Mucosa of rectum (tissue), 2 donors: ENCODE results near the gene PGLYRP3.
"Not testable (repeated sequence)": the region's sequence is repeated elsewhere in the genome, so short reads cannot be mapped to it uniquely, and the experiment has no call there.

ENCODE experiments used
- H3K27ac ChIP-seq, 2 donors: one replicate each; pipeline ENCODE4 v1.7.0; 2013; ENCODE audit warnings: inconsistent platforms in 2 of 2, low read depth in 2 of 2, low read length in 2 of 2
- H3K27me3 ChIP-seq, 2 donors: one replicate each; pipeline ENCODE4 v1.7.0; 2013; ENCODE audit warnings: low read length in 2 of 2; ENCODE audit not compliant: control insufficient read depth in 2 of 2, insufficient read depth in 2 of 2
- H3K36me3 ChIP-seq, 2 donors: one replicate each; pipeline ENCODE4 v1.7.0; 2013; ENCODE audit warnings: low read length in 2 of 2; ENCODE audit not compliant: control insufficient read depth in 2 of 2, insufficient read depth in 2 of 2
- H3K4me1 ChIP-seq, 2 donors: one replicate each; pipeline ENCODE4 v1.7.0; 2013; ENCODE audit warnings: low read length in 2 of 2, mild to moderate bottlenecking in 1 of 2; ENCODE audit not compliant: control insufficient read depth in 2 of 2, insufficient read depth in 2 of 2
- H3K4me3 ChIP-seq, 2 donors: one replicate each; pipeline ENCODE4 v1.7.0; 2013; ENCODE audit warnings: low read length in 2 of 2
- H3K9ac ChIP-seq, 2 donors: one replicate each; pipeline ENCODE4 v1.7.0; 2013; ENCODE audit warnings: low read length in 2 of 2, low read depth in 1 of 2, mild to moderate bottlenecking in 1 of 2
- H3K9me3 ChIP-seq, 2 donors: one replicate each; pipeline ENCODE4 v1.7.0; 2013; ENCODE audit warnings: low read length in 2 of 2; ENCODE audit not compliant: control insufficient read depth in 2 of 2
- donor health status: healthy.
- donor health status: Normal muscosa, but diverticular disease.

PGLYRP3 gene

DNA sequence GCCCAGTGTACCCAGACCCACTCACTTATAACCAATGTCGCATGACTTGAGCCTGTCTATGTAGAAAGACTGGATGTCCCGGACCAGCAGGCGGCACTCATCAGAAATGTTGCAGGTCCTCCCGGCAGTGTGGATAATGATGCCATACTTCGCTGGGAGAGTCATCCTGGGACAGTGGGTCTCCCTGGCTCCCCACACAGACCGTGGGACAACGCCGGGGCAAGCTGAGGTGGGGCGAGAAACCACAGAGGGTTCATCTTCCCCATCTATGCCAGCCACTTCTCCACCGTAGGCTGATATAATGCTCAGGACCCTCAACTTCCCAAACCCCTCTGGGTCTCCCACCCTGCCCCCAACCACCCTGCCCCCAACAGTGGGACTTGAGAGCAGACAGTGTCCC, 27.6 kb upstream of the PGLYRP3 start:
- Histone ChIP-seq H3K27ac (no peak overlapping the region), H3K4me3 (no peak overlapping the region), H3K4me1 (no peaks in the 10 kb centered on the region), H3K27me3 (no peaks in the 10 kb centered on the region), H3K9me3 (no peaks in the 10 kb centered on the region), H3K36me3 (no peaks in the 10 kb centered on the region), H3K9ac (no peak overlapping the region)

DNA sequence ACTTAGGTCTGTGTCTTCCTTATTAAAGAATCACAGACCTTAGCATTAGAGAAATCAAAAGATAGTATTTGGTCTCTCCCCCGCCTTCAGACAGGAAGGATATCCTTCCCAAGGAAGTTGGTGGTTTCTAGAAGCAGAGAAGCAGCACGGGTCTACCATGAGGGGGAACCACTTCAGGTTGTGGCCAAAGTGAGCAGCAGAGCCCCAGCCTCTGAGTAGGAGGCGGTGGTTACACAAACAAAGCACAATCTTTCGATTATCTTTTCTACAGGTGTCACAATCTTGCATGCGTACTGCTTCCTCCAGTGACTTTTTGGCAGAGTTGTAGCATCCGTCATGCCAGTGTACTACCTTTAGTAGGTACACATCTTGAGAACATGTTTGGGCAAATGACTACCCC, 27.1 kb upstream of the PGLYRP3 start:
- Histone ChIP-seq H3K27me3 (no peaks in the 10 kb centered on the region), H3K9me3 (no peaks in the 10 kb centered on the region), H3K4me1 (no peaks in the 10 kb centered on the region), H3K9ac (no peak overlapping the region), H3K27ac (no peak overlapping the region), H3K36me3 (no peaks in the 10 kb centered on the region), H3K4me3 (no peak overlapping the region)

DNA sequence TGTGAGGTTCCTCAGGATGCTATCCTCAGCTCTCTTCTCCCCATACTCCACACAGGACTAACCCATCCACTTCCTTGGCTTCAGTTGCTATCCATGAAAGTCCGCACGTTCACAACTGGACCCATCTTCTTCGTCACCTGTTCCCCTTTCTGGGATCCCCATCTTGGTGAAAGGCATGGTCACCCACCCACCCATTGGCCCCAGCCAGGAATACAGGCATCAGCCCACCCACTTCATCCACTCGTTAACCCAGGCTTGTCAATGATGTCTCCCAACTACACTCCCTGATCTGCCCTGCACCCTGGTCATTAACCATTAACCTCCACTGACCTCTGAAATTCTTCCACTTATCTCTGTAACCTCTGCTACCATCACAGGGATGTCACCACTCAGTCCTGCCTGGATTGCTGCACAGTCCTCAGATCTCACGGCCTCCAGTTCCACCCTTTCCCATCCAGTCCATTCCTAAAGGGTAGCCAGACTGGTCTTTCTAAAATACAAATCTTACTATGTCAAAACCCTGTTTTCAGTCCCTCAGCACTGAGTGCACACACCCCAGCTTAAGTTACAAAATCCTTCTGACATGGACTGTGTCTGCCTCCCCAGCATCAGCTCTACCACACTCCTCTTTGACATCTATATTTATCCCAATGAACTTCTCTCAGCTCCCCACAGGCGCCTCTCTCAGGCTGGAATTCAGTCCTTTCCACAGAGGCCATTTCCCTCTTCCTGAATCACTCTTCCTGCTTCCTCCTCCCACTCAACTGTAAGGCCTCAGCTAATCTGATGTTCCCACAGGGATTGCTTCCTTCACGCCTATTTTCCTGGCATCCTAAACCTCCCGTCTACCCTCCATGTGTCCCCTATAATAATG, 25.5 kb upstream of the PGLYRP3 start:
- H3K9me3 ChIP-seq = no peaks in the 10 kb centered on the region
- H3K36me3 ChIP-seq = no peaks in the 10 kb centered on the region
- H3K27me3 ChIP-seq = no peaks in the 10 kb centered on the region
- H3K27ac ChIP-seq = no peak overlapping the region
- H3K9ac ChIP-seq = no peak overlapping the region
- no peak overlapping the region for H3K4me3 ChIP-seq
- no peaks in the 10 kb centered on the region for H3K4me1 ChIP-seq

DNA sequence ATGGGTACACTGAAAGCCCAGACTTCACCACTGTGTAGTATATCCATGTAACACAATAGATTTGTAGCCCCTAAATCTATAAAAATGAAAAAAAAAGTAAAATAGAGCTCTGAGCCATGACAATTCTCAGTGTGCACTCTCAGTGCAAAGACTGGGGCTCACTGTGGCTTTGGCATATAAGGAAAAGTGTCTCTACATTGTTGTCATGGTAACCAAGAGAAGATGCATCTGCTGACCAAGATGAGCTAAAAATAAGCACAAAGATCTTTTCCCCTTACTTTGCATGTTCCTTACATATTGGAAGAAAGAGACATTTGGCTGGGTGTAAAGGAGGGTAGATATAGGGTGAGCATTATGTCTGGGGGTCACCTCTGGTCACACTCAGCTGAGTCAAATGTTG, 23.9 kb upstream of the PGLYRP3 start:
- Histone ChIP-seq H3K9me3 (peaks cover 0 to 3% of the 10 kb centered on the region in 2 donors), H3K4me3 (no peak overlapping the region), H3K27me3 (no peaks in the 10 kb centered on the region), H3K4me1 (no peaks in the 10 kb centered on the region), H3K9ac (no peak overlapping the region), H3K36me3 (no peaks in the 10 kb centered on the region), H3K27ac (no peak overlapping the region)

DNA sequence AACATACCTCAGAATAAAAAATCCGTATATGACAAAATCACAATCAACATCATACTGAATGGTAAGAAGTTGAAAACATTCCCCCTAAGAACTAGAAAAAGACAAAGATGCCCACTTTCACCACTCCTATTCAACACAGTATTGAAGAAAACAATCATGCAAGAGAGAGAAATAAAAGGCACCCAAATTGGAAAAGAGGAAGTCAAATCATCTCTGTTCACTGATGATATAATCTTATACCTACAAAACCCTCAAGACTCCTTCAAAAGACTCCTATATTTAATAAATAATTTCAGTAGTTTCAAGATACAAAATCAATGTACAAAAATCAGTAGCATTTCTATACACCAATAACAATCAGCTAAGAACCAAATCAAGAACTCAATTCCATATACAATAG, 21.1 kb upstream of the PGLYRP3 start:
- Histone ChIP-seq H3K27me3 (no peaks in the 10 kb centered on the region), H3K36me3 (no peaks in the 10 kb centered on the region), H3K4me1 (no peaks in the 10 kb centered on the region), H3K9me3 (peaks cover 2 to 9% of the 10 kb centered on the region in 2 donors), H3K9ac (no peak overlapping the region), H3K27ac (no peak overlapping the region), H3K4me3 (no peak overlapping the region)

DNA sequence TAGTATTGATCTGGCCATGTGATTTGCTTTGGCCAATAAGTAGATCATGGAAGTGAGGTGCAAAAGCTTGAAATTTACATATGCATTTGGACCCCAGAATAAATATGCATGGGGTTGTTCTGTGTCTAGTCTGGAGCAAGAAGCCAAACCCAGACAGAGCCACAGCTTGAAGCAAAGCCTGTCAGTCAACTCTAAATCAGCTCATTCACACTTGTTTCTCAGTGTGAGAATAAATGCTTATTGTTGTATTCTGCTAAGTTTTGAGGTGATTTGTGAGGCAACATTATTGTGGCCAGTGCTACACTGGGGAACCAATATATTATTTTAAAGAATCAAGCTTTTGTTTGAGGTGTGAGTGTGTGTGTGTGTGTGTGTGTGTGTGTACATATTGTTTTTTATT, 12.2 kb upstream of the PGLYRP3 start:
- Histone ChIP-seq H3K4me3 (no peak overlapping the region), H3K9ac (no peak overlapping the region), H3K9me3 (peaks cover 0 to 4% of the 10 kb centered on the region in 2 donors), H3K4me1 (no peaks in the 10 kb centered on the region), H3K36me3 (no peaks in the 10 kb centered on the region), H3K27ac (no peak overlapping the region), H3K27me3 (no peaks in the 10 kb centered on the region)

DNA sequence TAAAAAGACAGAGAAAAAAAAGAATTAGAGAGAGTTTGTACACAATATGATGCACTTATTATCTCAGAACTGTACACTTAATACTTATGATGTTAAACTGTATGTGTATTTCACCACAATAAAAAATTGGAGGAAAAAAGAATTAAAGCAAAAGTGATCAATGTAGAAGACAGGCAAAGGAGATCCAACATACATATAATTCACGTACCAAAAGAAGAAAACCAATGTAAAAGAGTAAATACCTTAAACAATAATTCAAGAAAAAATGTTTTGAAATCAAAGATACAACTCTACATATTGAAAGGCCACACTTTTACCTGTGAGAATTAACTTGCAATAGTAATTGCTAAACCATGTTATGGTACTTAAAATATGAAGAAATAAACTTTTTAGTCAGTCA, 9.8 kb upstream of the PGLYRP3 start:
- no peak overlapping the region for H3K4me3 ChIP-seq
- no peak overlapping the region for H3K27ac ChIP-seq
- H3K9me3 ChIP-seq = peaks cover 0 to 4% of the 10 kb centered on the region in 2 donors
- no peaks in the 10 kb centered on the region for H3K4me1 ChIP-seq
- H3K9ac ChIP-seq = no peak overlapping the region
- no peaks in the 10 kb centered on the region for H3K27me3 ChIP-seq
- H3K36me3 ChIP-seq = no peaks in the 10 kb centered on the region

DNA sequence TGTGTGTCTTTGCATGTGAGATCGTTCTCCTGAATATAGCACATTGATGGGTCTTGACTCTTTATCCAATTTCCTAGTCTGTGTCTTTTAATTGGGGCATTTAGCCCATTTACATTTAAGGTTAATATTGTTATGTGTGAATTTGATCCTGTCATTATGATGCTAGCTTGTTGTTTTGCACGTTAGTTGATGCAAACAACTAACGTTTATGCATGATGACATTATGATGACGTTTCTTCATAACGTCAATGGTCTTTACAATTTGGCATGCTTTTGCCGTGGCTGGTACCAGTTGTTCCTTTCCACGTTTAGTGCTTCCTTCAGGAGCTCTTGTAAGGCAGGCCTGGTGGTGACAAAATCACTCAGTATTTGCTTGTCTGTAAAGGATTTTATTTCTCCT, 5.4 kb upstream of the PGLYRP3 start:
- H3K9me3 ChIP-seq, H3K27me3 ChIP-seq, H3K9ac ChIP-seq, H3K36me3 ChIP-seq, H3K4me1 ChIP-seq, H3K4me3 ChIP-seq, H3K27ac ChIP-seq: not testable (repeated sequence)

DNA sequence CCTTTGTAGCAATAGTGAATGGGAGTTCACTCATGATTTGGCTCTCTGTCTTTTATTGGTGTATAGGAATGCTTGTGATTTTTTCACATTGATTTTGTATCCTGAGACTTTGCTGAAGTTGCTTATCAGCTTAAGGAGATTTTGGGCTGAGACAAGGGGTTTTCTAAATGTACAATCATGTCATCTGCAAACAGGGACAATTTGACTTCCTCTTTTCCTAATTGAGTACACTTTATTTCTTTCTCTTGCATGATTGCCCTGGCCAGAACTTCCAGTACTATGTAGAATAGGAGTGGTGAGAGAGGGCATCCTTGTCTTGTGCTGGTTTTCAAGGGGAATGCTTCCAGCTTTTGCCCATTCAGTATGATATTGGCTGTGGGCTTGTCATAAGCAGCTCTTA, 3.3 kb upstream of the PGLYRP3 start:
- H3K4me3 ChIP-seq, H3K27ac ChIP-seq, H3K9ac ChIP-seq, H3K27me3 ChIP-seq, H3K9me3 ChIP-seq, H3K36me3 ChIP-seq, H3K4me1 ChIP-seq: not testable (repeated sequence)

DNA sequence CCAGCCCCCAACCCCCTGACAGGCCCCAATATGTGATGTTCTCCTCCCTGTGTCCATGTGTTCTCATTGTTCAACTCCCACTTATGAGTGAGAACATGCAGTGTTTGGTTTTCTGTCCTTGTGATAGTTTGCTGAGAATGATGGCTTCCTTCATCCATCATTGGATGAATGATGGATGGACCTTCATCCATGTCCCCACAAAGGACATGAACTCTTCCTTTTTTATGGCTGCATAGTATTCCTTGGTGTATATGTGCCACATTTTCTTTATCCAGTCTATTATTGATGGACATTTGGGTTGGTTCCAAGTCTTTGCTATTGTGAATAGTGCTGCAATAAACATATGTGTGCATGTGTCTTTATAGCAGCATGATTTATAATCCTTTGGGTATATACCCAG, 1.6 kb upstream of the PGLYRP3 start:
- H3K36me3 ChIP-seq, H3K27ac ChIP-seq, H3K4me1 ChIP-seq, H3K9ac ChIP-seq, H3K4me3 ChIP-seq, H3K9me3 ChIP-seq, H3K27me3 ChIP-seq: not testable (repeated sequence)
